ENCODE data around the gene MCF2L.

DNA sequence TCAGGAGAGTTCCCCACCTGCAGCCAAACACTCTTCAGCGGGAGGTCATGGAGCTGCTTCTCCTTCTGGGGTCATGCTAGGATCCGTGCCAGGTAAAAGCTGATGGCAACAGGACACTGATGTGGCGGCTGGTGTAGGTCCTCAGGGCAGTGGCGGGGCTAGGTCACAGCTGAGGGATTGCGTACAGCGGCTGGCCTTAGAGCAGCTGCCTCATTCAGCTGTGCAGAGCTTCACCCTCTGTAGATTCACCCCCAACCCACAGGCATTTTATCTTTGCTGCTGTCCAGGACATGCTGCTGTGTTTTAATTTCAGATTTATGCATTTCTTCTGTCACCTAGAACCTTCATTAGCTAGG lies 2.3 kb downstream of the MCF2L start:
- no peak for TF ChIP-seq POLR2A (IDR thresholded peaks at IDR 0.05; ENCODE audit: low read depth, low read length)
- no peak for TF ChIP-seq POLR2AphosphoS5 (IDR thresholded peaks at IDR 0.05; ENCODE audit: low read depth, low read length)
- no peak for TF ChIP-seq TAF1 (IDR thresholded peaks at IDR 0.05; ENCODE audit: borderline replicate concordance, low read depth, low read length)
